Retina (tissue), 1 donor: ENCODE measurements around the gene TRDN.
A peak's percentile ranks its signal among the peaks of the same experiment; 100 is the strongest.
"Not testable (repeated sequence)": the region's sequence is repeated elsewhere in the genome, so short reads cannot be mapped to it uniquely, and the experiment has no call there.

ENCODE experiments used
- DNase-seq: peaks from one replicate; pipeline ENCODE4 v3.0.0-alpha.2; 2016

Gene TRDN

GRCh38 chr6:123489589-123489988 is 147.2 kb downstream of the TRDN start:
- DNase-seq: no peak

GRCh38 chr6:123480986-123481385 is 155.8 kb downstream of the TRDN start:
- DNase-seq: no peak

GRCh38 chr6:123472025-123472702 is 164.6 kb downstream of the TRDN start:
- DNase-seq: not testable (repeated sequence)

DNA sequence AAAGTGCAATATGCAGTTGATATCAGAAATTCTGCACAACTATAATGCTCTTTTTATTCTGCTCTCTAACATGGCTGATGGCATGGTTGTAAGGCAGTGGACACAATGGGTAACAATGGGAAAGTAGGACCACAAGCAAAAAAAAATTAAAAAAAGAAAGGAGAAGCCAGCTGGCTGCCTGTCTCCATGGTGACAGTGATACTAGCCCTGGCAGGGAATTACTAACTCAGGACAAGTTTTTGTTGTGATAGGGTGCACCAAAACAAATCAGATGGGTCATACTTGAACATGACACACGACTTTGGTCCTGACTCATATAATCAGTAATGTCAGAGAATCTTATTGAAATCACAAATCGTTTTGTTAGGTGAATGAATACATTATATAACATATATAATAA is 169.4 kb downstream of the TRDN start:
- DNase-seq: no peak

- no peak for DNase-seq
Observed at GRCh38 chr6:123462152-123462551, 174.6 kb downstream of the TRDN start.

DNA sequence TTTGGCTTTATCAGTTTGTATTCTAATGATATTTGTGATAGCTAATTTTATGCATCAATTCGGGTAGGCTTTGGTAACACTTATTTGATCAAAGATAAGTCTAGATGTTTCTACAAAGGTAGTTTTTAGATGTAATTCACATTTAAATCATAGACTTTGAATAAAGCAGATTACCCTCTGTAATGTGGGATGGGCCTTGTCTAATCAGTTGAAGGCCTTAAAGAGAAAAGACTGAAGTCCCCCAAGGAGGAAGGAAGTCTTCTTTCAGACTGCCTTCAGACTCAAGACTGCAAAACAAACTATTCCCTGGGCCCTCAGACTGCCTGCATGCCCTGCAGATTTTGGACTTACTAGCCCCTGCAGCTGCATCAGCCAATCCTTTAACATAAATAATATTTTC is 178.5 kb downstream of the TRDN start:
- no peak for DNase-seq

DNA sequence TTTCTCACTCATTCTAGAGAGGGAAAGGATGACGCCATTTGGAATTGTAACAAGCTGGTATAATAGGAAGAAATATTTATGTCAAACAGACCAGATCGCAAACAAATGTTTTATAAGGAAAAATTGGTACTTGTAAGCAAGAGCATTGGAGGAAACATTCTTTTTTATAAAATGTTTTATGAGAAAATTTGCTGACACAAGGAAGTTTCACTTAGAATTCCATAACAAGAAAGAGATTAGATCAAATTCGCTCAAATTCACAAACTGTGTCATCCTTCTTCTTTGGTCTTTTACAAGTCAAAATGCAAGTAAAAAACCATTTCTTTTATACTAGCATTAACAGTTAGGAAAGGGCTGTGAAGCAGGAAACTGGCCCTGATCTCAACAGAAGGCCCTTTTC is 179.9 kb downstream of the TRDN start:
- no peak for DNase-seq

DNA sequence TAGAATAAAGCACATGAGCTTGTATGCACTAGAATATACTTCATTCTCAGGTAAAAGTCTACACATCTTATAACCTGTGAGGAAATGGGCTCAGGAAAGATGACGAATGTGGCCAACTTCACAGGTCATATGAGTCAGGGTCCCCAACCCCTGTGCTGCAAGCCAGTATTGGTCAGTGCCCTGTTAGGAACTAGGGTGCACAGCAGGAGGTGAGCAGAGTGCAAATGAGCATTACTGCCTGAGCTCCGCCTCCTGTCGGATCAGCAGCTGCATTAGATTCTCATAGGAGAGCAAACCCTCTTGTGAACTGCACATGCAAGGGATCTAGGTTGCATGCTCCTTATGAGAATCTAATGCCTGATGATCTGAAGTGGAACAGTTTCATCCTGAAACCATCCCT is 182.3 kb downstream of the TRDN start:
- DNase-seq: no peak

- not testable (repeated sequence) for DNase-seq
Observed at GRCh38 chr6:123453071-123453470, 183.7 kb downstream of the TRDN start.

DNA sequence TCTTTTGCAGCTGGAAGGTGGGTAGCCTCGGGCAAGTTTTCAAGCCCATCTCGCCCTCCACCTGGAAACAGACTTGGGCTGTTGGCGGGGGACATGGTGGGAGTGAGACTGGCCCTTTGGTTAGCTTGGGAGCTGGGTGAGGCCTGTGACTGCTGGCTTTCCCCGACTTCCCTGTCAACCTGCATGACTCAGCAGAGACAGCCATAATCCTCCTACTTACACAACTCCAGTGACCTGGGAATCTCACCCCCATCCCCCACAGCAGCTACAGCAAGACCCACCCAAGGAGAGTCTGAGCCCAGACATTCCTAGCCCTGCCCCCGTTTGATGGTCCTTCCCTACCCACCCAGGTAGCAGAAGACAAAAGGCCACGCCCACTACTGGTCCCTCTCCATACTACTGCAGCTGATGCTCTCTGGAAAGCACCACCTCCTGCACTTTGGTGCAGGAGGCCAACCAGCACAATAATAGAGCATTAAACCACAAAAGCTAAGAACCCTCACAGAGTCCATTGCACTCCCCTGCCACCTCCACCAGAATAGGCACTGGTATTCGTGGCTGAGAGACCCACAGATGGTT is 188.4 kb downstream of the TRDN start:
- no peak for DNase-seq

DNA sequence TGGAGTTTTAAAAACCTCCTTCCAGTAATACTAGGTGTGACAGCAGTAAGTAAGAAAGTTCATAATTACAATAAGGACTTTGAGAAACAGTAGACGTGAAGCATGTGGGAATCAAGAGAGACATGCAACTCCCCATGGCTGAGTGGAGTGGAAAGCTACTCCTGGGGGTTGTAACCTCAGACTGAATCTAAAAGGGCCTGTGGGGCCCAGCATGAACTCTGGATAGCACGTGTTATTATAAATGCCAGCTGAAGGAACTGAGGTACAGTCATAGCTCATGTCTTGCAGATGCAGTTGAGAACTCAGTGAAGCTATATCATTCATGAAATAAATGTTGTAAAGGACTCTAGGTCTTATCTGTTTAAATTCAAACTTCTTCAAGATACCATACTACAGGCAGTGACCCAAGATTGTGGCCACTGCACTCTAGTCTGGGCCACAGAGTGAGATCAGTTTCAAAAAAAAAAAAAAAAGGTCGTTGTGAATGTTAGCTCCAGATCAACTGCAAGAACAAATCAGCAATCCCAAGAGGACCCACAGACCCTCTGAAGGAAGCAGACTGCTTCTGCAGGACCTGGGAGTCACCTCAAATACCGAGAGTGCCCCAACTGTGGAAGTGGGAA is 189.3 kb downstream of the TRDN start:
- DNase-seq: no peak

DNA sequence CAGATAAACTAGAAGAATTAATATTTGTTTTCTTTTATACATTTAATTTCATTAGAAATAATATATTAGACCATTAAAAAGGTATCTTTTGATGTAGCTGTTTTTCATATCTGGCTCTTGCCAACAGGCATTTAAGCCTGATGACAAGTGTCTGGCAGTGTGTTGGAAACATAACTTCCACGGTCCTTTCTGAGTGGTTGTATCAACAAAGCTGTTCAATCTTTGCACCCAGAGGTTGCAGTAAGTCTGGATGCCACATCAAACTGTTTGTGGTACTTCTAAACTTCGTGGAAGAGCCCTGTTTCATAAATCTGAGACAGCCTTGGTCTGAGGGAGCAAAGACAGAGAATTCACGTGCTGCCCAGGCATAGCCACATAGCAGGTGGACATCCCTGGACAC is 197.4 kb downstream of the TRDN start:
- no peak for DNase-seq

DNA sequence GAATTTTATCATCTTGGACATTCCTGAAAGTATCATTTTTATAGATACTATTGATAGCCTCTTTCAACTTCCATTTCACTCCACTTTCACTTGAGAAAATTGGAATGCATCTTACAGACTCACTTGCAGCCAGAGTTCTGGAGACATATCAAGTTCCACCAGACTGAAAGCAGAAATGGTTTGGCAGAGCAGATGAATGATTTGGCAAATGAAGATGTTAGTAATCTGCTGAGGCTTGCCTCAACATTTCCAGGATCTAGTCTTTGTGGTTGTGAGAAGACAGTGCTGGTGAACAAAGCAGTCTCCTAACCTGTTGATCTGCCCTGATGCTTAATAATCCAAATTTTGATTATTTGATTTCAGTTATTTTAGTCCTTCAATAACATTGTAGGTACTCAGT is 202.6 kb downstream of the TRDN start:
- no peak for DNase-seq

GRCh38 chr6:123430970-123431369 is 205.8 kb downstream of the TRDN start:
- DNase-seq: no peak

- DNase-seq: no peak
Observed at GRCh38 chr6:123427008-123427407, 209.7 kb downstream of the TRDN start.

GRCh38 chr6:123423130-123423529 is 213.6 kb downstream of the TRDN start:
- DNase-seq: no peak

DNA sequence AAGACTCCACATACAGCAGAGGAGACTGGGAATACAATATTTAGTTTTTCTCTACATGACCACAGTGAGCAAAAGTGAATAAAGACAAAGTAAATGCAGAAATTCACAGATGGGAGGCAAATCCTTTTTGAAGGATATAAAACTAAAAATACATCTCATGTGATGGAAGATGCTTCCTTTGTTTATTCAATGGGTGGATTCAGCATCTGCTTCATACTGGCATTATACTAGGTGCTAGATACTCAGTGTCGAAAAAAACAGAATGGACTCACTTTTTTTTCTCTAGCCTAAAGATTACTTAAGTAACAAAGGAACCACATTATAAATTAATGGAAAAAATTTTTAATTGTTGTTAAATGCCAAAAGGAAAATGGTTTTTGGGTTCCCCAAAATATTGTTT is 216.2 kb downstream of the TRDN start:
- DNase-seq: no peak

DNA sequence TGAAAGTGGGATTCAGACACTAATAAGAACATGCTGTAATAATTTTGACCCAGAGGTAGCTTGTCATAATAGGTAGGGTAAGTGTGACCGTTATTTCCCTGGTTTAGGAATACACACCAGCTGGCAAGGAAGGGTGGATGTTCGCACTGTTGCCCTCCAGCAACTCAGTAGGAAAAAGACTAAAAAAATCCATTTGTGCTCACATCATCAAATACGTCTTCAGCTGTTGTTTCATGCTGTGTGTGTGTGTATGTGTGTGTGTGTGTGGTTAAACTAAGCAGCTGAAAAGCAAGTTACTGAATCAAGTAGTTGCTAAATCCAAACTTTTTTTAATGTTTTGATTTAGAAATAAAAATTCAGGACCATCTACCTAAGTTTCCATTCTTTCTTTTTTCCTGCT is 218.7 kb downstream of the TRDN start:
- no peak for DNase-seq

DNA sequence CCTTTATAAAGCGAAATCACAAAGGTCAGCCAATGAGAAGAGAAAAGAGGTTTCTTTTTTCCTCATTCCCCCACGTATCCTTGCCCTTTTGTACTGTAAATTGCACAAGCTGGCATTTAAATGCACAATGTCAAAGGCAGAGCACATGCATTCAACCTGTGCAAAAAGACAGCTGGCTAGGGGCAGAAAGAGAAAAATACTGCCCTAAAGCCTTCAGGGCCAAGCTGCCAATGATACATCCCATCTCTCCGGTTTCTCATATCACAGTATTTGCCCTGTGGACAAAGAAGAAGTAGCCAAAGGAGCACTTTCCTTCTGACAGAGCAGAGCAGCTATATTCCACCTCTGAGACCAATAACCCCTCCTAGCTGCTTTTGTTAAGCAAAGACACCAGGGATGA is 219.2 kb downstream of the TRDN start:
- no peak for DNase-seq

GRCh38 chr6:123415844-123416468 is 220.8 kb downstream of the TRDN start:
- DNase-seq: peak; percentile 55

DNA sequence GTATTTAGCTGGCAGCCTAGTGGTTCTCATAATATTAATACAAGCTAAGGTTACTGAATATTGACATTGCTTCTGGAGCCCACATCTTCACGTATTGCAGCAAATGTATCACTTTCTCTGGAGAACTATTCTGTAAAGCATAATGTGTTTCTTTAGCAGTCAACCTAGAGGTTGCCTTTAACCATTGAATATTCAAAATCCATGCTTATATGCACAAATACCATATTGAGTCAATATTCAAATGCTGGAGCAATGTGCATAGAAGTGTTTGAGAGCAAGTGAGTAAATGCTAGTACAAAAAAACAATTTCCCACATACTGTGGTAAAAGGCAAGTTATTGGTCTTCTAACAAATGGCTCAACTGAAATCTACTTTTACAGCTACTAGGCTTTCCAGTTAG is 231.8 kb downstream of the TRDN start:
- DNase-seq: no peak

- DNase-seq: no peak
Observed at GRCh38 chr6:123402052-123402451, 234.7 kb downstream of the TRDN start.

DNA sequence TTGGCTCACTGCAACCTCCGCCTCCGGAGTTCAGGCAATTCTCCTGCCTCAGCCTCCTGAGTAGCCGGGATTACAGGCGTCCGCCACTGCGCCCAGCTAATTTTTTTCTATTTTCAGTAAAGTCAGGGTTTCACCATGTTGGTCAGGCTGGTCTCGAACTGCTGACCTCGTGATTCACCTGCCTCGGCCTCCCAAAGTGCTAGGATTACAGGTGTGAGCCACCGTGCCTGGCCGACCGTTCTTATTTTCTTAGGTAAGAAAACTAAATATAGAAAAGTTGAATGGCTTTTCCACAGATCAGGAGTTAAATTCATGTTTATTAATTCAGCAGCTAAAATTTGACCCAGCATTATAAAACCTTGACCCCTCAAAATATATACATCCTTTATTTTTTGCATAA is 238.7 kb downstream of the TRDN start:
- DNase-seq: no peak

DNA sequence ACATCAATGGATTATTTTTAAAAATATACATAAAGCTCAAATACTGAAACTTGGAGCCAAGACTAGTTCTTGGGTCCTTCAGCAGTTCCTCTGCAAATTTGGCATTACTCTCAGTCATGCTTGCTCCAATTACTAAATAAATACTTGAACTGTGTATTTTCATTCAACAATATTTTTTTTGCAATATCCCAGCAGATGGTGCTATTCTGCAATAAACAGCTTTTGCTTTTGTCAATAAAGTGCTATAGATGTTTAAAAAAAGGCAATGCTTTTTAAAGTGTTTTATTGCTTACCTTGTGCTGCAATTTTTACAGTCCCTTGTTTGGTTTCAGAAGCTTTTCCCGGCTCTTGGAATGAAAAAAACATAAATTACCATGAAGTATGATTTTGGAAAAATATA is 243.4 kb downstream of the TRDN start:
- DNase-seq: no peak
